Measurements from ENCODE around the gene LMNB1.

Gene LMNB1

DNA sequence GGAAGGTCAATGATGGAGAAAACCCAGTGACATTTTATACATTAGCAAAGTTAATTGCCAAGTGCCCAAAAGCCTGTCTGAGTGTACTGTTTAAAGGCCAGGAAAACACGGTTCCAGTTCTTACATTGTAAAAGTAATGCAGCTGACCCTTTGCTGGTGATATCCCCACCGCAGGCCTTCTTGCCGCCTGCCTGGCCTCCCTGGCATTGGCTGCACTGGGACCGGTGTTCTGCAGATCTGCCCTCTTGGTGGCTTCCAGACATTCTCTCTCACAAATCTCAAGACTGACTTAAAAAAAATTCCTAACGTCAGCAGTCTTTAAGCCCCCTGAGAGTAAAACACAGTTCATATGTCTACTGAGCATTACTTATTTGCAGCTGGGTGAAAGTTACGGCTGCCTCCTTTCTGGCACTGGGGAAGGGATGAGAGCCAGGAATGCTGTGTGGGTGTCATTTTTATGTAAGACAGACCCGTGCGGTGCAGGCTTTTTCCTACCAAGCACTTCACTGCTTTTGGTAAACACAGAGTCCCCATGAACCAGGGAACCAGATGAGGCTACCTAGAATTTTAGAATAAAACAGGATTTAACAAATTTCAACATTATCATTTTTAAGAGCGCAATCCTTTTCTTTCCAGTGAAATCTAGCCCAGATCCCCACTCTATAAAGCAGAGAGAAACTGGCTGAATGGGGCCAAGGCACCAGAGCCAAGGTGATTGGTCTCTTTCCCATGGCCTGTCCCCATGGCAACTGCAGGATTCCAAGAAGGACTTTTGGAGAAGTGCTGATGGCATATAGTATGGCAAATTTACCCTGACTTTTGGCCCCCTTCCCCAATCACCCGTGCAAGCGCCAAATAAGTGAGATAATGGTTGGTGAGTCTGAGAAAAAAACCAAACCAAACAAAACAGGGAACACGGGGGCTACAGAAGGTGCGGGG is 80.8 kb downstream of the LMNB1 start:
- no peak for DNase-seq

- no peak for DNase-seq
Measured at GRCh38 chr5:126858441-126858840, 81.5 kb downstream of the LMNB1 start.

DNA sequence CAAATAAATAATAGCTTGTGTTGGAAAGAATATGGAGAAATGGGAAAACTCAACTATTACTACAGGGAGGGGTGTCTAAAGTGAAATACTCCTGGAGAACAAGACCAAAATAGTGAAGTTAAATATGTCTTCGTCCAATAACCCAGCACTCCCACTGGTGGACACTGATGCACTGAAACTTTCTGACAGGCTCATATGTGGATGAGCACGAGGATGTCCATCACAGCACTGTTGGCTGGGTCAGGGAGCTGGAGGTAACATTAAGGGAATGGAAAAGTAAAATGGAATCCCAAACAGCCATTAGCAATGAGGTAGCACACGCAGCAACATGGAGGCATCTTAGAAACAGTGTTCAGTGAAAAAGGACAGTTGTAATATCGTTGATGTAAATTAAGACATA is 86.5 kb downstream of the LMNB1 start:
- DNase-seq = no peak

DNA sequence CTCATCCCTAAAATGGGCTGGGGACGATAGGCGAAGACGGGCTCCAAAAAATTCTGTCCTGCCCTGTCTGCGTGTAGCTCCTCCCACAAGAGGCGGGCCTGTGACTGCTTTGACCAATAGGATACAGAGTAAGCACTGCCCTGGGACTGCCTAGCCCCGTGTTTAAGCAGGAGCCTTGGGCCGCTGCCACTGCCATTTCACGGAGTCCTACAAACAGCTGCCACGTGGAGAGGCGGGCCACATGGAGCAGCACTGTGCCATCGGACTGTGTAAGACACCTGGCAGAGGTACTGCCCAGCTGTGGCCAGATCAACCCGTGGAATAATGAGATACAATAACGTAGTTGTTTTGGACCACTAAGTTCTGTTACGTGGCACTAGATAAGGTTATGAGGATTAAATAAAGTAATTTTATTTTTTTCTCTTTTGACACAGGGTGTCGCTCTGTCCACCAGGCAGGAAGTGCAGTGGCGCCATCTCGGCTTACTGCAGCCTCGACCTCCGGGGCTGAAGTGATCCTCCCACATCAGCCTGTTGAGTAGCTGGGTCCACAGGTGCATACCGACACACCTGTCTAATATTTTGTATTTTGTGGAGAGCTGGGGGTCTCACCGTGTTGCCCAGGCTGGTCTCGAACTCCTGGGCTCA is 87.2 kb downstream of the LMNB1 start:
- no peak for DNase-seq

- DNase-seq = no peak
Measured at GRCh38 chr5:126865299-126865698, 88.4 kb downstream of the LMNB1 start.

GRCh38 chr5:126866851-126867636 is 90.1 kb downstream of the LMNB1 start:
- DNase-seq = no peak

- no peak for DNase-seq
Measured at GRCh38 chr5:126868338-126869004, 91.5 kb downstream of the LMNB1 start.

DNA sequence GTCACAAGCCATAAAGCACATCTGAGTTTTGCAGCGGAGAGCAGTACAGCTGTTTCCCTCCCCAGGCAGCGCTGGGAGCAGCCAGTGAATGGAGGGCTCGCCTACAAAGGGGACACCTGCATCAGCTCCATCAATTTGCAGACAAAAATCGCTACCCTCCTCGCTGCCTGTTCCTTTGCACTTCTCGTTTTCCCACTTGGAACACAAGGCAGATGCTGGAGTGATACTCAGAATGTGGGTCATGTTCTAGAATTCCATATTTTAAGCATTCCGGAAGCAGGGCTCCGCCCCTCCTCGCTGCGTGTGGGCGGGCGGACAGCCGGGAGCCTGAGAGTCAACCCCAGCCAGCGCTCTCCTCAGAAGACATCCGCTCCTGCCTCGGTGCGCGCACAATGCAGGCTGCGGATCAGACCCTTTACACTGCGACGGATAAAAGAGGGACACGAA is 92.1 kb downstream of the LMNB1 start:
- peak; percentile 28 for DNase-seq

DNA sequence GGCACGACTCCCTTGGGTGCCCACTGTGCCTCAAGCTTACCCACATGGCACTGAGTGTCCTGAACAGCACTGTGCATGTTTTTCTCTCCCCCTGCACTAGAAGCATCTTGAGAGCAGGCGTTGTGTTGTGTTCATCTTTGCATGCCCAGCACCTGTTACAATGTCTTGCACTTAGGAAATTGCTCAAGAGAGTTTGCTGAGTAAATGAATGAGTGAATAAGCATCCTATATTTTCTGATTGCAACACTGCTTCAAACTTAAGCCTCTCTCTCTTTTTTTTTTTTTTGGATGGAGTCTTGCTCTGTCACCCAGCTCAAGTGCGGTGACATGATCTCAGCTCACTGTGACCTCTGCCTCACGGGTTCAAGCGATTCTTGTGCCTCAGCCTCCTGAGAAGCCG is 94.5 kb downstream of the LMNB1 start:
- DNase-seq = no peak

GRCh38 chr5:126872561-126873354 is 95.8 kb downstream of the LMNB1 start:
- no peak for DNase-seq

DNA sequence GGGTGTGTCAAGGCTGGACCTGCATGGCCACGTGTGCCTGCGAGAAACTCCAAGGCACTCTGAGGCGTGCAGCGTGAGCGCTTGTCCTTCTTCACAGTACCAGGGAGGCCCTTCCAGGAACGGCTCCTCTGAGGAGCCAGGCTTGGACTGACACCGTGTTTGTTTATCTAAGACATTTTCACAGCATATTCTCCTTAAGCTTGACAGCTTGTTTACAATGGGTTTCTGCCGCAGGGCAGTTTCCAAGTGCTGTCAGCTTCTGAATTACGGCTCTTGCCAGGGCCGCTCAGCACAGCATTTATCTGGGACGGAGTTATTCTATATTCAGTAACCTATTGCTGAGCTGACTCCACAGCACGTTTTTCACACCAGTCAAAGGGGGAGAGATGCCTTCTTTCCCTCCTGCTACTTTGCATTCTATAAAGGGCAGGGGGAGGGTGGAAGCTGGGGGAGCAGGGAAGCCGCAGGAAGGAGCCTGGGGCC is 98.4 kb downstream of the LMNB1 start:
- DNase-seq = no peak

- DNase-seq = no peak
Measured at GRCh38 chr5:126877602-126878001, 100.7 kb downstream of the LMNB1 start.

DNA sequence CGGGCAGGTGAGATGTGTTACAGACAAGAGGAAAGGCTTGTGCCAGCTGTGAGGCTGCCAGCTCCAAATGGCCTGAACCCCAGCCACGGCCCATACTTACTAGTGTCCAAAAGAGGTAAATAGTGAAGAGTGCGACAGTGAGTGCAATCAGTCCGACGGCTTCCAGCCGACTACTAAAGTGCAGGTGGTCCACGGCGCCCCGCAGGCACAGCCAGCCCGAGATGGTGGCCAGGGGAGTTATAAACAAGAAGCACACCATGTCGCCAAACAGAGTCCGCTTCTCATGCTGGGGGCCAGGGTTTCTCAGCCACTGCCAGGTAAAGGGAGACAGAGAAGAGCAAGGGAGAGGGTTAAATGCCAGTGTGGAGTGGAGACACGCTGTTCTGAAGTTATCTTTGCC is 101.1 kb downstream of the LMNB1 start:
- DNase-seq = no peak

GRCh38 chr5:126878634-126879033 is 101.7 kb downstream of the LMNB1 start:
- no peak for DNase-seq

GRCh38 chr5:126881821-126882600 is 105.1 kb downstream of the LMNB1 start:
- no peak for DNase-seq

DNA sequence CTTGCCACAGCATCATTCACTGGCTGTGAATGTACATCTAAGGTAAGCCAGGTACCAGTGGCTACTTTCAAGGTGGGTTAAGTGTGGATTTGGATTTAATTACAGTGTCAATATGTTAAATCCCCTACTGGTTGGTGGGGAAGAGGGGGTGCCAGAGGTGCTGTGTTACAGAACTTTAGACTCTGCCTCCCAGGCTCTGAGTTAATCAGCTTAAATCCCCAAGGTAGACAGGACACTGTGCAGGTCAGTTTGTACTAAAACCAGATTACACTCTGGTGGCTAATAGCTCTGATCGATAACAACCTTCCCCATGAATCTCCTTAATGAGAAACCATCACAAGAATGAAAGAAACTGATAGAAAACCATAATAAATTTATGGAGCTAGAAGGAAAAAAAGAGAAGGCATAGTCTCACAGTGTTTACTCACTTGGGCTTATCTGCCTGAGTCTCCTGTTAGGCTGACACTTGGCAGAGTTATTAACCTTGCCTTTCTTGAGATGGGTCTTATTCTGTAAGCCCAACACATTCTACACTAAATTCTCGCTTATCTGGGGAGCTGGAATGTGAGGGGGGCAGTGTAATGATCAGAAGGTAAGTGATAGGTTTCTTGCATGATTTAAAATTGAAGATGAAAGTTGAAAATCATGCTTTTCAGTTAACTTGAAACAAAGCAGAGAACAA is 106.8 kb downstream of the LMNB1 start:
- no peak for DNase-seq

DNA sequence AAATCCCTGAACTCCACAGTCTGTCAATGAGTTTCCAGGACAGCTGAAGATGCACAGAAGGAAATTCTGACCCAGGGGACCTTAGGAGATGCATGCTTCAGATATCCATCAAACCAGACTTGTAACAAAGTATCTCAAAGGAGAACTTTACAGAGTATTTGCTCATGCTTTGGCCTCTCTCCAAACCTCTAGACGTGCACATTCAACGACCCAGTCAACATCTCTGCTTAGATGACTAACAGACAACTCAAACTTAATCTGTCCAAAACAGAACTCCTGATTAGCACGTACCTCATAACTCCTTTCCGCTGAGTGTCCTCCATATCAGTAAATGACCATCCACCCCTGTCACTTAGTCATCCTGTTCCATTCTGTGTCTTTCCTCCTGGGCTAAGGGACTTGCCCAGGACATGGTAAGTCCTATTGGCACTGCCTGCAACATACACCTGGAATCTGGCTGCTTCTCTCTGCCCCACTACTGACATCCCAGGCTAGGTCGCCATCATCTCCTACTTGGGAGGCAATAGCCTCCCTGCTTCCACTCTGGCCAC is 107.4 kb downstream of the LMNB1 start:
- no peak for DNase-seq
